Mucosa of stomach (tissue), 1 donor: ENCODE data around the gene ATP6V0C.
"Not testable (repeated sequence)": the region's sequence is repeated elsewhere in the genome, so short reads cannot be mapped to it uniquely, and the experiment has no call there.

Source experiments
- H3K27me3 ChIP-seq: one replicate; pipeline ENCODE4 v1.7.0; 2013; ENCODE audit warnings: mild to moderate bottlenecking, low read length; ENCODE audit not compliant: control insufficient read depth, insufficient read depth
- H3K36me3 ChIP-seq: one replicate; pipeline ENCODE4 v1.7.0; 2013; ENCODE audit warnings: low read length; ENCODE audit not compliant: control insufficient read depth, insufficient read depth
- H3K4me1 ChIP-seq: one replicate; pipeline ENCODE4 v1.7.0; 2013; ENCODE audit warnings: mild to moderate bottlenecking, low read length; ENCODE audit not compliant: control insufficient read depth, insufficient read depth
- H3K4me3 ChIP-seq: one replicate; pipeline ENCODE4 v1.7.0; 2013; ENCODE audit warnings: low read length
- H3K9ac ChIP-seq: one replicate; pipeline ENCODE4 v1.7.0; 2013; ENCODE audit warnings: mild to moderate bottlenecking, low read length, moderate library complexity
- H3K9me3 ChIP-seq: one replicate; pipeline ENCODE4 v1.7.0; 2013; ENCODE audit warnings: mild to moderate bottlenecking, low read length, moderate library complexity; ENCODE audit not compliant: control insufficient read depth
- donor health status: Pancreatic carcinoma.

ATP6V0C gene

GRCh38 chr16:2539845-2540458 is 26.2 kb downstream of the ATP6V0C start:
- H3K9ac ChIP-seq, H3K4me3 ChIP-seq, H3K36me3 ChIP-seq, H3K9me3 ChIP-seq, H3K27me3 ChIP-seq: not testable (repeated sequence)
- peaks cover 23% of the 10 kb centered on the region for H3K4me1 ChIP-seq

- H3K4me1 ChIP-seq = peaks cover 23% of the 10 kb centered on the region
- H3K9ac ChIP-seq, H3K4me3 ChIP-seq, H3K36me3 ChIP-seq, H3K9me3 ChIP-seq, H3K27me3 ChIP-seq: not testable (repeated sequence)
Observed at GRCh38 chr16:2540912-2541311, 27.2 kb downstream of the ATP6V0C start.

- peaks cover 20% of the 10 kb centered on the region for H3K4me1 ChIP-seq
- not testable (repeated sequence) for H3K36me3 ChIP-seq, H3K9me3 ChIP-seq, H3K27me3 ChIP-seq, H3K9ac ChIP-seq, H3K4me3 ChIP-seq
Observed at GRCh38 chr16:2541409-2541808, 27.7 kb downstream of the ATP6V0C start.

GRCh38 chr16:2543771-2544170 is 30.0 kb downstream of the ATP6V0C start:
- not testable (repeated sequence) for H3K9ac ChIP-seq, H3K36me3 ChIP-seq, H3K4me3 ChIP-seq, H3K9me3 ChIP-seq, H3K27me3 ChIP-seq
- H3K4me1 ChIP-seq = peaks cover 19% of the 10 kb centered on the region

- not testable (repeated sequence) for H3K4me3 ChIP-seq, H3K36me3 ChIP-seq, H3K9me3 ChIP-seq, H3K27me3 ChIP-seq, H3K9ac ChIP-seq, H3K4me1 ChIP-seq
Observed at GRCh38 chr16:2550283-2550878, 36.6 kb downstream of the ATP6V0C start.

- H3K4me1 ChIP-seq, H3K27me3 ChIP-seq, H3K4me3 ChIP-seq, H3K9me3 ChIP-seq, H3K36me3 ChIP-seq, H3K9ac ChIP-seq: not testable (repeated sequence)
Observed at GRCh38 chr16:2551420-2551889, 37.7 kb downstream of the ATP6V0C start.

- H3K9ac ChIP-seq, H3K36me3 ChIP-seq, H3K9me3 ChIP-seq, H3K4me3 ChIP-seq, H3K27me3 ChIP-seq, H3K4me1 ChIP-seq: not testable (repeated sequence)
Observed at GRCh38 chr16:2554709-2555425, 41.1 kb downstream of the ATP6V0C start.

- H3K9ac ChIP-seq, H3K27me3 ChIP-seq, H3K9me3 ChIP-seq, H3K4me3 ChIP-seq, H3K36me3 ChIP-seq, H3K4me1 ChIP-seq: not testable (repeated sequence)
Observed at GRCh38 chr16:2557150-2557549, 43.4 kb downstream of the ATP6V0C start.

- not testable (repeated sequence) for H3K4me1 ChIP-seq, H3K27me3 ChIP-seq, H3K9me3 ChIP-seq, H3K4me3 ChIP-seq, H3K9ac ChIP-seq, H3K36me3 ChIP-seq
Observed at GRCh38 chr16:2560131-2560797, 46.5 kb downstream of the ATP6V0C start.

GRCh38 chr16:2560798-2561133 is 47.0 kb downstream of the ATP6V0C start:
- H3K4me3 ChIP-seq, H3K9me3 ChIP-seq: not testable (repeated sequence)

GRCh38 chr16:2567506-2567905 is 53.8 kb downstream of the ATP6V0C start:
- not testable (repeated sequence) for H3K9me3 ChIP-seq, H3K9ac ChIP-seq, H3K36me3 ChIP-seq, H3K4me3 ChIP-seq, H3K4me1 ChIP-seq, H3K27me3 ChIP-seq

More at GRCh38 chr16:2560798-2561133, 47.0 kb downstream of the ATP6V0C start:
- not testable (repeated sequence) for H3K27me3 ChIP-seq, H3K9ac ChIP-seq, H3K4me1 ChIP-seq, H3K36me3 ChIP-seq

GRCh38 chr16:2568573-2568972 is 54.8 kb downstream of the ATP6V0C start:
- not testable (repeated sequence) for H3K4me1 ChIP-seq, H3K36me3 ChIP-seq, H3K9ac ChIP-seq, H3K27me3 ChIP-seq, H3K4me3 ChIP-seq, H3K9me3 ChIP-seq
